Measurements from ENCODE around the gene CENPO. TPM values are rescaled to one million over a fixed set of nuclear protein-coding genes. Genes with fewer than 3 reads are reported as not detected.
"Not testable (repeated sequence)": the region's sequence is repeated elsewhere in the genome, so short reads cannot be mapped to it uniquely, and the experiment has no call there.

CENPO gene
- polyA plus RNA-seq, 2 of the 4 experiments (the other 2 are of a cell fraction), result 49.6 to 62.0 TPM

- TF ChIP-seq KDM5A (IDR thresholded peaks at IDR 0.05), result no peak
- TF ChIP-seq HOXA7 (CRISPR knock-in tag; IDR thresholded peaks at IDR 0.05), result no peak
- no peak for TF ChIP-seq ATOH8 (CRISPR knock-in tag; IDR thresholded peaks at IDR 0.05; ENCODE audit: low read depth)
- TF ChIP-seq CBX2 (IDR thresholded peaks at IDR 0.05; ENCODE audit: borderline replicate concordance, low read depth), result no peak
- TF ChIP-seq RAD21 (conservative IDR thresholded peaks at IDR 0.05 in 1 of 2, IDR thresholded peaks at IDR 0.05 in 1 of 2), result no peak
- TF ChIP-seq ZFP36 (IDR thresholded peaks at IDR 0.05; ENCODE audit: borderline replicate concordance, partially characterized antibody), result no peak
- TF ChIP-seq TP53 (CRISPR knock-in tag; IDR thresholded peaks at IDR 0.05), result no peak
- no peak for TF ChIP-seq GATA3 (IDR thresholded peaks at IDR 0.05; ENCODE audit: borderline replicate concordance)
- TF ChIP-seq, protein P1, sequence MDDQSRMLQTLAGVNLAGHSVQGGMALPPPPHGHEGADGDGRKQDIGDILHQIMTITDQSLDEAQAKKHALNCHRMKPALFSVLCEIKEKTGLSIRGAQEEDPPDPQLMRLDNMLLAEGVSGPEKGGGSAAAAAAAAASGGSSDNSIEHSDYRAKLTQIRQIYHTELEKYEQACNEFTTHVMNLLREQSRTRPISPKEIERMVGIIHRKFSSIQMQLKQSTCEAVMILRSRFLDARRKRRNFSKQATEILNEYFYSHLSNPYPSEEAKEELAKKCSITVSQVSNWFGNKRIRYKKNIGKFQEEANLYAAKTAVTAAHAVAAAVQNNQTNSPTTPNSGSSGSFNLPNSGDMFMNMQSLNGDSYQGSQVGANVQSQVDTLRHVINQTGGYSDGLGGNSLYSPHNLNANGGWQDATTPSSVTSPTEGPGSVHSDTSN (IDR thresholded peaks at IDR 0.05), result no peak
- TF ChIP-seq NR3C1 (IDR thresholded peaks at IDR 0.05), result no peak
- no peak for TF ChIP-seq ZNF302 (CRISPR knock-in tag; IDR thresholded peaks at IDR 0.05)
- TF ChIP-seq MYC (IDR thresholded peaks at IDR 0.05; ENCODE audit: borderline replicate concordance, low read length), result no peak
- TF ChIP-seq HEYL (CRISPR knock-in tag; IDR thresholded peaks at IDR 0.05), result no peak
- TF ChIP-seq MAFK (IDR thresholded peaks at IDR 0.05; ENCODE audit: partially characterized antibody), result no peak
- TF ChIP-seq MAZ (IDR thresholded peaks at IDR 0.05; ENCODE audit: borderline replicate concordance, low read depth, low read length), result no peak
- no peak for TF ChIP-seq ZSCAN20 (CRISPR knock-in tag; IDR thresholded peaks at IDR 0.05)
- TF ChIP-seq NPAS2 (CRISPR knock-in tag; IDR thresholded peaks at IDR 0.05; ENCODE audit: borderline replicate concordance), result no peak
- TF ChIP-seq SMC3 (IDR thresholded peaks at IDR 0.05), result no peak
- no peak for TF ChIP-seq EHMT2 (IDR thresholded peaks at IDR 0.05; ENCODE audit: low read depth)
- 90% methylated on average over 25 of the region's 32 CpGs for WGBS (ENCODE audit: missing lambda C conversion rate)
- H3K4me1 ChIP-seq, result no peaks in the 10 kb centered on the region
Observed at GRCh38 chr2:24833821-24834732, 40.9 kb downstream of the CENPO start.

DNA sequence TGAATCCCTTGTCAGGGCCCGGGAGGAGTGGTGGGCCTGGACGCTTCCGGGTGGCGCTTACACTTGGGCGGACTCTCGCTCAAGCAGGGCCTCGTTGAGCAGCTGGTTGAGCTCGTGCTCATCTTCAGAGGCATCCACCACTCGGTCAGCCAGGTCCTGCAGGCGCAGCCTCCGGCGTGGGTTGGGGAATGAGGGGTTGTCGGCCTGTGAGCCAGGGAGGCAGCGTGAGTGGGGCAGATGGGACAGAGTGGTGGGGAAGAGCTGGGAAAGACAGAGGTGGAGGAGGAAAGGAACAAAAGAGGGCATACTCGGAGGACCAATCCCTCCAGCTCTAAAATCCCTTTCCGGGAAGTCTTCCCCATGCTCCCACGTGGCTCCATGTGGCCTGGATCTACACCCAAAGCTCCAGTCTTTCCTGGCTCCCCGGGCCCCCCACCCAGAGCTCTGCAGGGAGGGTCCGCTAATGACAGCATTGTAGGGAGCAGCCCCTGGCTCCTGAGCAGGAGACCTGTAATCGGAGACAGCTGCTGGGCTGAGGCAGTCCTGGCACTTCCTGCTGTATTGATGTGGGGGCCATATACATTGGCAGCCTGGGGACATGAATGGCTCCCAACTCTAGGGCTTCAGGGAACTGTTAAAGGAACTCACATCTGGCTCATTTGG lies 41.6 kb downstream of the CENPO start:
- no peak overlapping the region for H3K4me2 ChIP-seq
- ATAC-seq, result no peak
- TF ChIP-seq ZSCAN20 (CRISPR knock-in tag; IDR thresholded peaks at IDR 0.05) (no peak), MAZ (IDR thresholded peaks at IDR 0.05; ENCODE audit: borderline replicate concordance, low read depth, low read length) (no peak), USF2 (IDR thresholded peaks at IDR 0.05) (no peak), ZNF302 (CRISPR knock-in tag; IDR thresholded peaks at IDR 0.05) (no peak), TFCP2L1 (CRISPR knock-in tag; IDR thresholded peaks at IDR 0.05) (no peak)
- ChIA-PET POLR2A (no interaction called here), CTCF (interaction anchor here (0.9 to 2.0 kb wide), 3 partner anchors 11 to 425 kb away, joined by 3 to 13 read pairs (median 4); no protein-coding TSS in a partner anchor)
- 96% methylated on average over 19 of the region's 20 CpGs for WGBS (ENCODE audit: missing lambda C conversion rate)
- no peak overlapping the region for H3K27ac ChIP-seq
- FAIRE-seq, result no peak
- no peaks in the 10 kb centered on the region for H3K9me3 ChIP-seq
- no peaks in the 10 kb centered on the region for H3K4me1 ChIP-seq
- no peak for DNase-seq (ENCODE audit: low read depth in 1 of 2, low spot score in 1 of 2)
- H3K4me3 ChIP-seq, result no peak overlapping the region

More at GRCh38 chr2:24833821-24834732, 40.9 kb downstream of the CENPO start:
- DNase-seq (ENCODE audit: low read depth in 1 of 2, low spot score in 1 of 2) (no peak), FAIRE-seq (no peak), ATAC-seq (no peak)
- Histone ChIP-seq H3K27ac (no peak overlapping the region), H3K4me3 (no peak overlapping the region), H3K4me2 (no peak overlapping the region), H3K9me3 (no peaks in the 10 kb centered on the region)
- POLR2A ChIA-PET, result no interaction called here
- CTCF ChIA-PET, result interaction anchor here (0.9 to 2.0 kb wide), 5 partner anchors 10 to 426 kb away, joined by 3 to 13 read pairs (median 3); no protein-coding TSS in a partner anchor

- H3K4me3 ChIP-seq; FAIRE-seq; DNase-seq (ENCODE audit: low read depth in 1 of 2, low spot score in 1 of 2); H3K4me1 ChIP-seq; H3K9me3 ChIP-seq; H3K4me2 ChIP-seq; ATAC-seq; POLR2A ChIA-PET; H3K27ac ChIP-seq: not testable (repeated sequence)
- WGBS (ENCODE audit: missing lambda C conversion rate), result 52% methylated on average over 8 of the region's 8 CpGs
- CTCF ChIA-PET, result interaction anchor here (2.0 to 2.6 kb wide), 2 partner anchors 8 to 426 kb away, joined by 13 to 20 read pairs; no protein-coding TSS in a partner anchor
Observed at GRCh38 chr2:24835411-24835810, 42.2 kb downstream of the CENPO start.
